Glutamatergic neuron (in vitro differentiated cells): Measurements from ENCODE around the gene RTL5. TPM values are rescaled to one million over a fixed set of nuclear protein-coding genes. Genes with fewer than 3 reads are reported as not detected.

ENCODE experiments used
- DNase-seq: peaks from one replicate; pipeline ENCODE4 v3.0.0; 2022
- H3K27ac Mint-ChIP-seq: one replicate; pipeline ENCODE4 v1.8.0; 2020; ENCODE audit warnings: mild to moderate bottlenecking, mixed read lengths, inconsistent platforms; ENCODE audit not compliant: unreplicated experiment
- H3K27me3 Mint-ChIP-seq: one replicate; pipeline ENCODE4 v1.8.0; 2020; ENCODE audit warnings: mild to moderate bottlenecking, moderate library complexity, mixed read lengths, inconsistent platforms; ENCODE audit not compliant: unreplicated experiment
- H3K36me3 Mint-ChIP-seq: one replicate; pipeline ENCODE4 v1.8.0; 2020; ENCODE audit warnings: mild to moderate bottlenecking, mixed read lengths, inconsistent platforms; ENCODE audit not compliant: unreplicated experiment
- H3K4me1 Mint-ChIP-seq: one replicate; pipeline ENCODE4 v1.8.0; 2020; ENCODE audit warnings: mild to moderate bottlenecking, low read depth, mixed read lengths, inconsistent platforms; ENCODE audit not compliant: unreplicated experiment
- H3K4me3 Mint-ChIP-seq: one replicate; pipeline ENCODE4 v1.8.0; 2020; ENCODE audit warnings: mild to moderate bottlenecking, mixed read lengths, inconsistent platforms; ENCODE audit not compliant: unreplicated experiment
- H3K9me3 Mint-ChIP-seq: one replicate; pipeline ENCODE4 v1.8.0; 2020; ENCODE audit warnings: mild to moderate bottlenecking, moderate library complexity, mixed read lengths, inconsistent platforms; ENCODE audit not compliant: unreplicated experiment
- CTCF ChIP-seq: fragments of 200-600 bp; sonication (generic); IDR thresholded peaks from one replicate; pipeline ENCODE4 v1.5.0; 2021; ENCODE audit not compliant: partially characterized antibody, unreplicated experiment
- total RNA-seq: library from RNA; stranded (reverse); fragmentation: NEBNext Ultra II Directional; extraction: Animal tissue kit (Norgen Biotek cat#: 25700); gene quantifications from one replicate; pipeline ENCODE4 v1.2.1, GENCODE V29; 2021; ENCODE audit not compliant: unreplicated experiment

The RTL5 gene
- total RNA-seq, 1 donor from 2014 or later = 18.2 TPM

DNA sequence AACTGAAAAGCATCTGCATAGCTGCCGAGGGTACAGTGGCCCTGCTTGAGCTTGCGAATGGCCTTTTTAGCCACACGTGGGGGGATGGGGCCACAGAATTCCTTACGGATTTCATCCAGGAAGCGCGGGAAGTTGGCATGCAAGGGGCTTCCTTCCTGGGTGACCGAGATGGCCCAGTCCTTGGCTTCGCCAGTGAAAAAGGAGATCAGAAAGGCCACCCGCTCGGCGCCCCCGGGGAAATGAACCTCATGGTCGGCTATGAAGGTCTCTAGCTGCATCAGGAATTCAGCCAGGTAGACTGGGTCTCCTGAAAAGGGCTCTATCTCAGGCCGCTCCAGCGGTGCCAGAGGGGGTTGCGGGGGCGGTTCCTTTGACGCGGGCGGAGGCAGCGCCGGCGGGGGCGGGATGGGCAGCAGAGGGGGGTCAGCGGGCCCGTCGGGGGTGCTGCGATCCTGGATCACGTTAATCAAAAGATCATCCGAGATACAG lies 909 bp downstream of the RTL5 start:
- Mint-ChIP-seq H3K9me3 (peaks cover 3% of the 10 kb centered on the region), H3K36me3 (peaks cover 16% of the 10 kb centered on the region), H3K4me3 (peak overlapping the region; percentile 81), H3K4me1 (peaks cover 8% of the 10 kb centered on the region), H3K27me3 (peaks cover 6% of the 10 kb centered on the region), H3K27ac (no peak overlapping the region)
- peak; percentile 14 for DNase-seq
- no peak for TF ChIP-seq CTCF

GRCh38 chrX:72130156-72130761 lies 1.5 kb downstream of the RTL5 start:
- Mint-ChIP-seq H3K4me3 (peak overlapping the region; percentile 59), H3K9me3 (peaks cover 3% of the 10 kb centered on the region), H3K27ac (no peak overlapping the region), H3K36me3 (peaks cover 16% of the 10 kb centered on the region), H3K27me3 (peaks cover 6% of the 10 kb centered on the region), H3K4me1 (peaks cover 9% of the 10 kb centered on the region)
- no peak for TF ChIP-seq CTCF
- DNase-seq = no peak

DNA sequence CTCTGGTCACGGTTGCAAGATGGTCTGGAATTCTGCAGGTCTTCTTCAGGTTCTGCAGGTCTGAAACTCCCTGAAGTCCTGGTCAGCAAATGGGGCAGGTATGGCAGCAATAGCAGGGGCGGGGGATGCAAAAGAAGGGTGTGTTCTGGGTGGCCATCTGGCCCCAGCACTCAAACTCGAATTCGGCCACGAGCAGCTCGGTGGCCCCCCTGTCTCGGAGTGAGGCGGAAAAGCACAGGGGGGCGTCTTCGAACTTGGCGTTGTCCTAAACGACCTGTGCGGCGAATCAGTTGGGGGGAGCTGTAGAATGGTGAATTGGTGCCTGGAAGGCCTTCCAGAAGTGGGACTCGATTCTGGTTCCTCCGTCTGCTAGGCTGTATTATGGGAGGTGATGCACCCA lies 2.1 kb downstream of the RTL5 start:
- Mint-ChIP-seq H3K4me1 (peaks cover 9% of the 10 kb centered on the region), H3K4me3 (no peak overlapping the region), H3K27ac (no peak overlapping the region), H3K36me3 (peaks cover 16% of the 10 kb centered on the region), H3K9me3 (peaks cover 3% of the 10 kb centered on the region), H3K27me3 (peaks cover 7% of the 10 kb centered on the region)
- no peak for DNase-seq
- TF ChIP-seq CTCF = no peak

DNA sequence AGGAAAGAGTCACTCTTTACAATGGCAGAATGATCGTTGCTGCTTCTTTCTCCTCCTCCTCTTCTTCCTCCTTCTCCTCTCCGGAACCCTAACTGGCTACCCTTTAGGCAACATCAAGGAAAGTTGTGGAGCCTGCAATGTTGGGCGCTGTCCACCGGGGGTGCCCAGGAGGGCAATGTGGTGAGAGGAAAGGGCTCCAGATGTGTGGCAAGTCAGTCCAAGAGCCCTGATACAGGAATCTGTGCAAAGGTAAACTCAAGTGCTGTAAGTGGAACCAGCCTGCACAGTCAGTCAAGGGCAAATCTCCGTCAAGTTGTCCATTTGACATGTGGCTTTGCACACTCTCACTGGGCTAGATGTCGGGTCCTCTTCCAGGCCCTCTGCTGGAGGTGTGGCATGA lies 2.8 kb downstream of the RTL5 start:
- TF ChIP-seq CTCF = peak; percentile 42
- Mint-ChIP-seq H3K4me3 (no peak overlapping the region), H3K36me3 (peaks cover 16% of the 10 kb centered on the region), H3K4me1 (peaks cover 14% of the 10 kb centered on the region), H3K27me3 (peaks cover 8% of the 10 kb centered on the region), H3K9me3 (peaks cover 3% of the 10 kb centered on the region), H3K27ac (peak overlapping the region; percentile 12)
- DNase-seq = peak; percentile 35

- H3K4me1 Mint-ChIP-seq = peaks cover 13% of the 10 kb centered on the region
Measured at GRCh38 chrX:72128183-72128834, 3.4 kb downstream of the RTL5 start.

More at GRCh38 chrX:72128183-72128834, 3.4 kb downstream of the RTL5 start:
- peaks cover 3% of the 10 kb centered on the region for H3K9me3 Mint-ChIP-seq
- no peak for DNase-seq
- TF ChIP-seq CTCF = no peak
- H3K27me3 Mint-ChIP-seq = peaks cover 8% of the 10 kb centered on the region
- H3K36me3 Mint-ChIP-seq = peaks cover 16% of the 10 kb centered on the region
- H3K27ac Mint-ChIP-seq = no peak overlapping the region
- peak overlapping the region; percentile 42 for H3K4me3 Mint-ChIP-seq
